Measurements from ENCODE around the gene LAMTOR5.

GRCh38 chr1:110444561-110444960, 37.1 kb upstream of the LAMTOR5 start:
- TF ChIP-seq CTCF (IDR thresholded peaks at IDR 0.05) (no peak), POLR2A (IDR thresholded peaks at IDR 0.05) (no peak)

Measured in thyroid gland (tissue), 4 donors.